Measurements from ENCODE around the gene PTPRN2.

- TF ChIP-seq CTCF (IDR thresholded peaks at IDR 0.05) = no peak
- TF ChIP-seq POLR2A (IDR thresholded peaks at IDR 0.05) = no peak
- TF ChIP-seq EP300 (IDR thresholded peaks at IDR 0.05) = no peak
Observed at GRCh38 chr7:158606129-158606528, 18.5 kb upstream of the PTPRN2 start.
